GM23248 (cell line): ENCODE results near the gene TMEM266. TPM values are rescaled to one million over a fixed set of nuclear protein-coding genes. Genes with fewer than 3 reads are reported as not detected.

ENCODE experiments used
- DNase-seq: peaks from one replicate; pipeline ENCODE4 v3.0.0-alpha.2; 2015
- H2AFZ ChIP-seq: fragments of 200-600 bp; sonication (generic); 2 replicates; pipeline ENCODE4 v1.6.1; 2016; ENCODE audit warnings: antibody characterized with exemption
- H3F3A ChIP-seq: fragments of 200-600 bp; sonication (generic); 2 replicates; pipeline ENCODE4 v1.6.1; 2016; ENCODE audit warnings: mild to moderate bottlenecking, antibody characterized with exemption, mixed run types; ENCODE audit not compliant: insufficient read depth
- H3K27ac ChIP-seq: fragments of 200-600 bp; sonication (generic); 2 replicates; pipeline ENCODE4 v1.5.1; 2016; ENCODE audit warnings: mild to moderate bottlenecking
- H3K27me3 ChIP-seq: fragments of 200-600 bp; sonication (generic); replicated peaks from 2 replicates; pipeline ENCODE4 v1.6.1; 2016; ENCODE audit warnings: mild to moderate bottlenecking; ENCODE audit not compliant: insufficient read depth
- H3K36me3 ChIP-seq: fragments of 200-600 bp; sonication (generic); 2 replicates; pipeline ENCODE4 v1.6.1; 2016; ENCODE audit warnings: low read depth, mild to moderate bottlenecking
- H3K4me1 ChIP-seq: fragments of 200-600 bp; sonication (generic); 2 replicates; pipeline ENCODE4 v1.6.1; 2016; ENCODE audit warnings: mild to moderate bottlenecking; ENCODE audit not compliant: insufficient read depth
- H3K4me2 ChIP-seq: fragments of 200-600 bp; sonication (generic); one replicate; pipeline ENCODE4 v1.6.1; 2016; ENCODE audit warnings: mild to moderate bottlenecking; ENCODE audit not compliant: unreplicated experiment
- H3K4me3 ChIP-seq: fragments of 200-600 bp; sonication (generic); 2 replicates; pipeline ENCODE4 v1.5.1; 2016; ENCODE audit warnings: mild to moderate bottlenecking
- H3K79me2 ChIP-seq: fragments of 200-600 bp; sonication (generic); 2 replicates; pipeline ENCODE4 v1.6.1; 2016; ENCODE audit warnings: mild to moderate bottlenecking; ENCODE audit not compliant: insufficient read depth
- H3K9ac ChIP-seq: fragments of 200-600 bp; sonication (generic); 2 replicates; pipeline ENCODE4 v1.6.1; 2016; ENCODE audit warnings: mild to moderate bottlenecking
- H3K9me2 ChIP-seq: fragments of 200-600 bp; sonication (generic); 2 replicates; pipeline ENCODE4 v1.6.1; 2016; ENCODE audit warnings: mixed run types, mild to moderate bottlenecking, moderate library complexity; ENCODE audit not compliant: insufficient read depth
- H3K9me3 ChIP-seq: fragments of 200-600 bp; sonication (generic); one replicate; pipeline ENCODE4 v1.6.1; 2017; ENCODE audit warnings: low read depth
- H4K20me1 ChIP-seq: fragments of 200-600 bp; sonication (generic); 2 replicates; pipeline ENCODE4 v1.6.0; 2016; ENCODE audit not compliant: insufficient read depth
- EZH2 ChIP-seq: fragments of 200-600 bp; sonication (generic); IDR thresholded peaks from 2 replicates; pipeline ENCODE4 v1.6.1; 2018; ENCODE audit warnings: antibody characterized with exemption, mild to moderate bottlenecking; ENCODE audit not compliant: insufficient read depth, poor library complexity, severe bottlenecking
- EZH2phosphoT487 ChIP-seq: fragments of 200-600 bp; sonication (generic); IDR thresholded peaks from 2 replicates; pipeline ENCODE4 v1.6.1; 2018; ENCODE audit warnings: antibody characterized with exemption, moderate library complexity, mild to moderate bottlenecking, low read depth; ENCODE audit not compliant: insufficient read depth
- WGBS, 2 experiments: methylation state at CpG; one replicate each; pipeline ENCODE4 v1.1.6; 2015 to 2017; ENCODE audit warnings: low lambda C conversion rate in 2 of 2, low coverage in 1 of 2; ENCODE audit errors: missing lambda C conversion rate in 2 of 2; 5-methylcytosine and 5-hydroxymethylcytosine counted together
- in situ Hi-C: fragments of 300-500 bp; cut with MboI; formaldehyde crosslinking; loops from 2 replicates; pipeline ENCODE4 v1.15.0; 2020
- polyA plus RNA-seq: library from polyadenylated mRNA; unstranded; fragments of >200 nt; fragmentation: Nextera tagmentation; extraction: Ambion mirVana; gene quantifications from 2 replicates; pipeline ENCODE4 v1.2.1, GENCODE V29; 2016
- total RNA-seq: library from RNA; depleted of rRNA; stranded (reverse); fragments of >200 nt; shearing (Covaris generic); gene quantifications from 2 replicates; pipeline ENCODE4 v1.2.3, GENCODE V29; 2014

Gene TMEM266
- total and polyA plus RNA-seq, 2 experiments from 2014 or later = not detected

DNA sequence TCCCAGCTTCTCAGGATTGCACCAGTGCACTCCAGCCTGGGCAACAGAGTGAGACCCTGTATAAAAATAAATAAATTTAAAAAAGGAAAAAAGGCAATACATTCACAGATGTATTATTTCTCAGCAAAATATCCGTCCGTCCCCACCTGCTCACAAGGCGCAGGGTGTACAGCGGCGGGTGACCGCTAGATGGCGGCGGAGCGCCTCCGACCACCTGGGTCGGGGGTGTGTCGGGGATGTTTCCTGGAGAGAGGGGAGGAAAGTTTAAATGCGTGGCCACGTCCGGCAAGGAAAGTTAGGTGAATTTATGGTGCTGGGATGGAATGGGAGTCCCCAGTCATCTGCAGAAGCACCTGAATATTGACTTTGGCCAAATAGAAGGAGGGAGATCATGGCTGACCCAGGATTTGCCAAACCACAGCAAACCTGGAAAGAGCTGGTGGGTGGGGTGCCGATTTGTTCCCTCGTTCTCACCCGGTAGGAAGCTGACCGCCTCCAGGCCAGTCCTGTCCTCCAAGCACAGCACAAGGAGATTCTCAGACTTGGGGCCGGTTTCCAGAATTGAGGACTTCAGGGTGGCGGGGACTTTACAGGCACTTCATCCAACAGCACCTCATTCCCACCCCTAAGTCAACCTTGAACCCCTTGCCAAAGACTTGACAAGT lies 88.3 kb downstream of the TMEM266 start:
- Histone ChIP-seq H3K27ac (no peak overlapping the region), H3K4me1 (peaks cover 9% of the 10 kb centered on the region; the same call in 1 of the 2 replicates), H3K4me3 (no peak overlapping the region), H2AFZ (no peak overlapping the region), H3K9me3 (no peaks in the 10 kb centered on the region), H3K9me2 (no peaks in the 10 kb centered on the region), H4K20me1 (no peaks in the 10 kb centered on the region), H3F3A (no peaks in the 10 kb centered on the region; the same call in 1 of the 2 replicates), H3K4me2 (no peak overlapping the region), H3K27me3 (peaks cover 33% of the 10 kb centered on the region), H3K9ac (no peak overlapping the region), H3K79me2 (no peaks in the 10 kb centered on the region), H3K36me3 (no peaks in the 10 kb centered on the region)
- in situ Hi-C loops = loop anchor here (25.0 kb wide), 1 partner anchor 336 kb away; no protein-coding TSS in a partner anchor
- WGBS, 2 experiments = 11 to 12% methylated on average over 21 of the region's 21 CpGs
- TF ChIP-seq EZH2 = no peak
- TF ChIP-seq EZH2phosphoT487 = no peak
- DNase-seq = peak; percentile 52

DNA sequence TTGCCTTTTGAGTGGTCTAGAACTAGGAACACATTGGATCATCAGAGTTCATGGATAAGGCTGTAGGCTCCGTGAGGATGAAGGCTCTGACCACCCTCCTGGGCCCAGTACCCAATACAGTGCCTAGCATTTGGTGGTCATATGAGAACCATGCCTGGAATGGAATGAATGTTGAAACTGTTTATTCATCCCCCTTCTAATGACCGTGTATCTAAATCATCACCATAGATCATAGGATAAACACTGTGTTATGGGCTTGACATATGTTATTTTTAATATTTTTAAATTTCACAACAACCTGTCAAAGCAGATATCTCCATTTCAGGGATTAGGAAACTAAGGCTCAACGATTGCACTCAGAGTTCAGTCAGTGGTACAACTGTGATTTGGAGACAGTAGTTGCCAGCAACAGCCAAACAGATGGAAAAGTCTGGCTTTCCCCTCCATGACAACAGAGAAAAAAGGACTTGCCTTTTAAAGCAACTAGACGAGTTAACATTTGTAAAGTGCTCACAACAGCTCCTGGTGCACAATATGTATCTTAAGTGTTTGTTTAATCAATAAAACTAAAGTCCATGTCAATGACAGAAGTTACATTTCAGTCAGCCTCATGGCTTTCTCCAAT lies 89.6 kb downstream of the TMEM266 start:
- Histone ChIP-seq H3K79me2 (no peaks in the 10 kb centered on the region), H3K27me3 (peaks cover 20% of the 10 kb centered on the region), H3K9me2 (no peaks in the 10 kb centered on the region), H3K36me3 (no peaks in the 10 kb centered on the region), H3K9me3 (no peaks in the 10 kb centered on the region), H3K9ac (no peak overlapping the region), H2AFZ (no peak overlapping the region), H4K20me1 (no peaks in the 10 kb centered on the region), H3K4me2 (no peak overlapping the region), H3K4me1 (peaks cover 9% of the 10 kb centered on the region; the same call in 1 of the 2 replicates), H3K4me3 (no peak overlapping the region), H3F3A (no peaks in the 10 kb centered on the region; the same call in 1 of the 2 replicates), H3K27ac (no peak overlapping the region)
- WGBS, 2 experiments = 25 to 29% methylated on average over 4 of the region's 4 CpGs
- TF ChIP-seq EZH2phosphoT487 (no peak), EZH2 (no peak)
- in situ Hi-C loops = loop anchor here (25.0 kb wide), 1 partner anchor 337 kb away; no protein-coding TSS in a partner anchor
- no peak for DNase-seq

DNA sequence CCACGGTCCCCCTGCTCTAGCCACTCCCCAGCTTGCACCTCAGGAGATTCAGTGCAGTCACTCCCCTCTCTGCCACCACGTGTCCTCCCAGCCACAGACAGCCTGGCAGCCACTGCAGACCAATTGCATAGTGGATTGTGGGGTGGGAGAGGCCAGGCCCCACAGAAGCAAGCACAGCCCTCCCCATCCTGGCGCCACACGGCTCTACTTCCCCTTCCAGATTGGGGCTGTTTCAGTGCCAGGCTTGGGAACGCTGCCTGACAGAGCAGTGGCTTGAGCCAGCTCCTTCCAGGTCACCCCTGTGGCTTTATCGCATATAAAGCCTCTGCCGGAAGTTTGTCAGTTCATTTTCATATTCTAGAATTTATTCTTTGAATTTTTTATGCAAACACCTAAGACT lies 90.7 kb downstream of the TMEM266 start:
- H3F3A ChIP-seq = peaks cover 3% of the 10 kb centered on the region
- H3K27ac ChIP-seq = no peak overlapping the region
- H3K4me2 ChIP-seq = peak overlapping the region; percentile 15
- H3K4me3 ChIP-seq = no peak overlapping the region
- in situ Hi-C loops = no loop called here
- TF ChIP-seq EZH2phosphoT487 (no peak), EZH2 (no peak)
- peaks cover 9% of the 10 kb centered on the region for H3K4me1 ChIP-seq
- H3K27me3 ChIP-seq = peaks cover 10% of the 10 kb centered on the region
- no peaks in the 10 kb centered on the region for H3K9me2 ChIP-seq
- no peak overlapping the region for H3K9ac ChIP-seq
- H3K79me2 ChIP-seq = no peaks in the 10 kb centered on the region
- peak overlapping the region; percentile 53 for H2AFZ ChIP-seq
- H3K36me3 ChIP-seq = no peaks in the 10 kb centered on the region
- DNase-seq = peak; percentile 28
- 4 to 6% methylated on average over 7 of the region's 7 CpGs for WGBS, 2 experiments
- no peaks in the 10 kb centered on the region for H4K20me1 ChIP-seq
- H3K9me3 ChIP-seq = no peaks in the 10 kb centered on the region

DNA sequence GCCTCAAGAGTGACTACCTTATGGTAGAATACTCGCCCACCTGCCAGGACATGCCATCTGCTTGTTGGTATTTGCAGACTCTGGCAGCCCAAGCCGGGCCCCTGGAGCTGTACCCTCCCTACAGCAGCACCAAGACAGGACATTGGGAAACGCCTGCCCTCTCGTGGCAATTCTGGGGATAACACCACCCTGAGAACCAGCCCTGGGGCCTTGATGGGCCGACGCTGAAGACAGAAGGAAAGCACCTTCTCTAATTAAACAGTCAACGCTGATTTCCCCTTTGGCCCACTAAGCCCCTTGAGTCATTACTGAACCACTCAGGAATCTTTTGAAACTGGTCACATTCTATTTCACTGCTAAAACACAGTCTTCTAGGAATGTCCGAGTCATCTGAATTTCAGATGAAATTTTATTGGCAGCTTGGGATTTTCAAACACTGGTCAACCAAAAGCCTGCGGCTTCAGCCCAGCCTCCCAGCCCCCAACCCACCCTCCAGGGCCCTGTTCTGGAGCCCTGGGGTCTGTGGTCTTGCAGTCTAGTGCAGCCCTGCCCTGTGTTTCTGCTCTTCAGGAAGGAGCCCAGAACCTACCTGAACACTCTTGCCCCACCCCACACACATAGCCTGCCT lies 91.3 kb downstream of the TMEM266 start:
- H3K4me2 ChIP-seq = peak overlapping the region; percentile 15
- no peaks in the 10 kb centered on the region for H3K36me3 ChIP-seq
- H3K4me3 ChIP-seq = no peak overlapping the region
- H3K9me3 ChIP-seq = no peaks in the 10 kb centered on the region
- WGBS, 2 experiments = 2 to 4% methylated on average over 9 of the region's 9 CpGs
- in situ Hi-C loops = no loop called here
- no peaks in the 10 kb centered on the region for H3K79me2 ChIP-seq
- no peaks in the 10 kb centered on the region for H3K9me2 ChIP-seq
- H3K27me3 ChIP-seq = peaks cover 4% of the 10 kb centered on the region
- H2AFZ ChIP-seq = peak overlapping the region; percentile 53
- TF ChIP-seq EZH2 (no peak), EZH2phosphoT487 (no peak)
- H3K27ac ChIP-seq = no peak overlapping the region
- peaks cover 9% of the 10 kb centered on the region for H3F3A ChIP-seq
- DNase-seq = peak; percentile 87
- H4K20me1 ChIP-seq = no peaks in the 10 kb centered on the region
- peaks cover 11% of the 10 kb centered on the region for H3K4me1 ChIP-seq
- no peak overlapping the region for H3K9ac ChIP-seq
